Esophagus muscularis mucosa (tissue), 4 donors: ENCODE measurements around the gene POU2F1.

Source experiments
- EP300 ChIP-seq: sonication (generic); formaldehyde crosslinking; IDR thresholded peaks from one replicate; pipeline ENCODE4 v1.6.1; 2017; ENCODE audit warnings: antibody characterized with exemption
- POLR2A ChIP-seq: fragments of 450-650 bp; IDR thresholded peaks from one replicate; pipeline ENCODE4 v1.6.1; 2017; ENCODE audit warnings: antibody characterized with exemption, moderate library complexity, mild to moderate bottlenecking, low read depth
- POLR2AphosphoS5 ChIP-seq, 2 donors: sonication (generic); formaldehyde crosslinking; IDR thresholded peaks; one replicate each; pipeline ENCODE4 v1.6.1; 2017; ENCODE audit warnings: antibody characterized with exemption in 2 of 2
- TF ChIP-seq, protein P1 (sequence below), 3 experiments: fragments of 200-600 bp in 2 of 3; fragments of 450-650 bp in 1 of 3; sonication (generic) in 2 of 3; IDR thresholded peaks; one replicate each; pipeline ENCODE4 v1.5.1; 2017 to 2019; ENCODE audit warnings: antibody characterized with exemption in 3 of 3, mild to moderate bottlenecking in 2 of 3, moderate library complexity in 1 of 3

DNA sequence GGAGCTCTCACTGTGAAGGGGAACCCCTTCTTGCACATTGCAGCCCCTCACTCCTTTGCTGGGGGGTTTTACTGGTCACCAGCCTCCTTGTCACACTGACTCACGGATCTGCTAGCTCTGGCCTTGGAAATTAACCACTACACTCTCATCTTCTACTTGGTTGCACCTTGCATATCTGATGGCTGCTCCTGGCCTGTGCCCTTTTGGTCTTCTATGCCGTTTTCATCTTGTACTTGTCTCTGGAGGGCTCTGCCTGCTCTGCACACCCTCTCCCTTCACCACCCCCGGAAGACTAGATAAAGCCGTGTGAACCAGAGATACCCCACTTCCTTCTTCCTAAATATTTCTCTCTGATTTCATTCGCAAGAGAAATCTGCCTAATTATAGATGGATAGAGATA lies 253.1 kb downstream of the POU2F1 start:
- TF ChIP-seq POLR2A: no peak
- no peak for TF ChIP-seq EP300
- TF ChIP-seq, protein P1, sequence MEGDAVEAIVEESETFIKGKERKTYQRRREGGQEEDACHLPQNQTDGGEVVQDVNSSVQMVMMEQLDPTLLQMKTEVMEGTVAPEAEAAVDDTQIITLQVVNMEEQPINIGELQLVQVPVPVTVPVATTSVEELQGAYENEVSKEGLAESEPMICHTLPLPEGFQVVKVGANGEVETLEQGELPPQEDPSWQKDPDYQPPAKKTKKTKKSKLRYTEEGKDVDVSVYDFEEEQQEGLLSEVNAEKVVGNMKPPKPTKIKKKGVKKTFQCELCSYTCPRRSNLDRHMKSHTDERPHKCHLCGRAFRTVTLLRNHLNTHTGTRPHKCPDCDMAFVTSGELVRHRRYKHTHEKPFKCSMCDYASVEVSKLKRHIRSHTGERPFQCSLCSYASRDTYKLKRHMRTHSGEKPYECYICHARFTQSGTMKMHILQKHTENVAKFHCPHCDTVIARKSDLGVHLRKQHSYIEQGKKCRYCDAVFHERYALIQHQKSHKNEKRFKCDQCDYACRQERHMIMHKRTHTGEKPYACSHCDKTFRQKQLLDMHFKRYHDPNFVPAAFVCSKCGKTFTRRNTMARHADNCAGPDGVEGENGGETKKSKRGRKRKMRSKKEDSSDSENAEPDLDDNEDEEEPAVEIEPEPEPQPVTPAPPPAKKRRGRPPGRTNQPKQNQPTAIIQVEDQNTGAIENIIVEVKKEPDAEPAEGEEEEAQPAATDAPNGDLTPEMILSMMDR (IDR thresholded peaks at IDR 0.05): no peak
- no peak for TF ChIP-seq POLR2AphosphoS5 (IDR thresholded peaks at IDR 0.05)
